ENCODE results near the gene SRSF10. TPM values are rescaled to one million over a fixed set of nuclear protein-coding genes. Genes with fewer than 3 reads are reported as not detected.
"Not testable (repeated sequence)": the region's sequence is repeated elsewhere in the genome, so short reads cannot be mapped to it uniquely, and the experiment has no call there.

SRSF10 gene
- total and polyA plus RNA-seq, 2 of the 8 experiments (the other 6 are each of a cell fraction or from before 2014, with no cell fraction given): 155 to 194 TPM

GRCh38 chr1:23958040-23958809 lies 21.9 kb downstream of the SRSF10 start:
- H2BK15ac ChIP-seq (ENCODE audit: low read length); H3K27ac ChIP-seq (ENCODE audit: low read depth, low read length); H4K20me1 ChIP-seq (replicated peaks in 1 of 2; ENCODE audit: control insufficient read depth in 1 of 2, insufficient read depth in 2 of 2, low read length in 2 of 2); H3K56ac ChIP-seq (replicated peaks; ENCODE audit: insufficient read length, low read depth, low read length); H4K91ac ChIP-seq (replicated peaks; ENCODE audit: insufficient read length, low read length); H3K14ac ChIP-seq (ENCODE audit: insufficient read length); H3K4ac ChIP-seq (replicated peaks; ENCODE audit: insufficient read length, low read depth, low read length); FAIRE-seq; DNase-seq (ENCODE audit: low read depth in 1 of 2, low spot score in 2 of 2); H3K18ac ChIP-seq (ENCODE audit: extremely low read depth, low read length); H2AK5ac ChIP-seq (ENCODE audit: low read depth, low read length); H3K23me2 ChIP-seq (ENCODE audit: low read depth, low read length); H3K79me1 ChIP-seq (ENCODE audit: low read depth, low read length); H2BK20ac ChIP-seq (ENCODE audit: low read length); H3K23ac ChIP-seq (ENCODE audit: insufficient read length); H3K9me3 ChIP-seq (ENCODE audit: insufficient read depth in 2 of 2, low read depth in 1 of 2, low read length in 1 of 2); H2BK12ac ChIP-seq (ENCODE audit: low read depth, low read length); H3K27me3 ChIP-seq (replicated peaks in 1 of 4; ENCODE audit: control insufficient read depth in 3 of 4, extremely low read depth in 1 of 4, insufficient read depth in 3 of 4, low read length in 3 of 4); H2BK120ac ChIP-seq (replicated peaks; ENCODE audit: low read depth, low read length); H4K8ac ChIP-seq (ENCODE audit: extremely low read depth, insufficient read depth, low read length); H3K4me1 ChIP-seq (replicated peaks in 1 of 4; ENCODE audit: control insufficient read depth in 3 of 4, insufficient read depth in 4 of 4, low read length in 3 of 4); H2AFZ ChIP-seq (ENCODE audit: low read length): not testable (repeated sequence)
- Histone ChIP-seq H3K4me2 (ENCODE audit: insufficient read depth in 1 of 2, low read depth in 2 of 2, low read length in 2 of 2) (peak overlapping the region; percentile 82 to 87), H3K36me3 (ENCODE audit: control insufficient read depth in 2 of 4, insufficient read depth in 4 of 4, low read length in 3 of 4) (peaks cover 0 to 15% (median 1%) of the 10 kb centered on the region in 4 experiments; a peak in 3 of 8 replicates), H3K9ac (replicated peaks in 1 of 4; ENCODE audit: extremely low read depth in 1 of 4, low read depth in 3 of 4, low read length in 3 of 4) (peak overlapping the region in 2 of 4 experiments; percentile 72 to 99; a peak in 4 of 7 replicates), H3K79me2 (ENCODE audit: control insufficient read depth in 1 of 2, insufficient read depth in 2 of 2, low read length in 2 of 2) (peaks cover 0 to 15% of the 10 kb centered on the region in 2 experiments; a peak in 2 of 4 replicates), H3K4me3 (ENCODE audit: extremely low read depth in 1 of 4, insufficient read depth in 2 of 4, low read depth in 3 of 4, low read length in 4 of 4) (peak overlapping the region in 3 of 4 experiments; percentile 77 to 90 (median 90); a peak in 4 of 8 replicates), H4K5ac (ENCODE audit: insufficient read length, low read depth, low read length) (peak overlapping the region; percentile 88), H2BK5ac (ENCODE audit: low read depth, low read length) (0 out of 2 replicates have a peak overlapping the region, but pooled peaks have one; percentile 83)
- POLR2A ChIA-PET (ENCODE audit: partially characterized antibody): interaction anchor here (0.5 to 16.6 kb wide), 5 partner anchors 10 to 110 kb away, joined by 3 to 267 read pairs (median 4); partner anchors contain the start of gene SRSF10
- CTCF ChIA-PET (ENCODE audit: partially characterized antibody): interaction anchor here (1.0 to 2.0 kb wide), 2 partner anchors 10 to 153 kb away, joined by 3 to 10 read pairs; no protein-coding TSS in a partner anchor
- 83 to 100% methylated on average over 1 to 19 of the region's 19 CpGs for WGBS, 2 experiments (ENCODE audit: extremely low coverage in 1 of 2, insufficient coverage in 1 of 2, insufficient read length in 1 of 2, insufficient replicate concordance in 2 of 2, low coverage in 1 of 2, low lambda C conversion rate in 2 of 2, missing lambda C conversion rate in 1 of 2)

Data from H1 (cell line).